B cell (primary cell): ENCODE data around the gene ZNF483. TPM values are rescaled to one million over a fixed set of nuclear protein-coding genes. Genes with fewer than 3 reads are reported as not detected.

Source experiments
- ATAC-seq: fragments of 200-7000 bp; cut with Tn5 transposase; one replicate; pipeline ENCODE4 v1.10.0; 2021; ENCODE audit warnings: low read depth, mild to moderate bottlenecking, moderate number of reproducible peaks, moderate library complexity
- CTCF ChIA-PET: fragments of 350-600 bp; sonication (Branson Sonifier 250); formaldehyde crosslinking; loops from one replicate; lab custom pipeline; 2021; ENCODE audit warnings: antibody characterized with exemption, inconsistent platforms; lab: Charles Lee
- POLR2A ChIA-PET: fragments of 350-600 bp; sonication (Branson Sonifier 250); formaldehyde crosslinking; loops from one replicate; lab custom pipeline; 2021; ENCODE audit warnings: antibody characterized with exemption; lab: Charles Lee
- DNase-seq: peaks from one replicate; pipeline ENCODE4 v3.0.0; 2013
- H2AFZ ChIP-seq: 2 replicates; pipeline ENCODE4 v1.6.1; 2012; ENCODE audit warnings: mild to moderate bottlenecking, low read depth, low read length; ENCODE audit not compliant: insufficient read depth, poor library complexity, severe bottlenecking
- H3K27ac ChIP-seq, 2 donors: 1 replicate in 1 of 2; 2 replicates in 1 of 2; pipeline ENCODE4 v1.5.1; 2012 to 2013; ENCODE audit warnings: low read length in 2 of 2, mild to moderate bottlenecking in 2 of 2, moderate library complexity in 1 of 2
- H3K27me3 ChIP-seq, 4 experiments: fragments of 200-600 bp in 1 of 4; sonication (generic) in 1 of 4; replicated peaks in 1 of 4; 1 replicate in 2 of 4; 2 replicates in 2 of 4; pipeline versions ENCODE4 v1.6.1 to v1.7.0; 2013 to 2016; ENCODE audit warnings: low read length in 3 of 4, mild to moderate bottlenecking in 2 of 4, mixed read lengths in 1 of 4, moderate library complexity in 1 of 4; ENCODE audit not compliant: insufficient read depth in 4 of 4, control insufficient read depth in 3 of 4; ENCODE audit errors: control extremely low read depth in 1 of 4
- H3K36me3 ChIP-seq, 2 experiments: replicated peaks in 1 of 2; 1 replicate in 1 of 2; 2 replicates in 1 of 2; pipeline versions ENCODE4 v1.6.1 to v1.7.1; 2013; ENCODE audit warnings: low read length in 1 of 2; ENCODE audit not compliant: insufficient read depth in 2 of 2, control insufficient read depth in 1 of 2; ENCODE audit errors: control extremely low read depth in 1 of 2, extremely low read depth in 1 of 2
- H3K4me1 ChIP-seq, 2 donors: fragments of 200-600 bp in 1 of 2; sonication (generic) in 1 of 2; 1 replicate in 1 of 2; 2 replicates in 1 of 2; pipeline versions ENCODE4 v1.5.1 to v1.6.1; 2013 to 2017; ENCODE audit warnings: low read length in 2 of 2; ENCODE audit not compliant: control insufficient read depth in 2 of 2, insufficient read depth in 2 of 2
- H3K4me2 ChIP-seq: replicated peaks from 2 replicates; pipeline ENCODE3; 2012; ENCODE audit warnings: mild to moderate bottlenecking, low read depth, low read length; ENCODE audit not compliant: poor library complexity, severe bottlenecking
- H3K4me3 ChIP-seq, 5 experiments: fragments of 200-600 bp in 1 of 5; sonication (generic) in 1 of 5; 1 replicate in 3 of 5; 2 replicates in 2 of 5; pipeline versions ENCODE4 v1.5.1 to v1.7.0; 2011 to 2016; ENCODE audit warnings: low read length in 4 of 5, mild to moderate bottlenecking in 4 of 5, low read depth in 2 of 5, control low read depth in 1 of 5, moderate library complexity in 1 of 5; ENCODE audit not compliant: insufficient read depth in 1 of 5; ENCODE audit errors: control extremely low read depth in 1 of 5, extremely low read depth in 1 of 5
- H3K79me2 ChIP-seq: fragments of 200-600 bp; sonication (generic); one replicate; pipeline ENCODE4 v1.6.0; 2016; ENCODE audit warnings: low read length; ENCODE audit not compliant: control insufficient read depth, insufficient read depth
- H3K9ac ChIP-seq: fragments of 200-600 bp; sonication (generic); 2 replicates; pipeline ENCODE4 v1.6.1; 2017; ENCODE audit warnings: mild to moderate bottlenecking, low read length, moderate library complexity
- H3K9me3 ChIP-seq, 3 donors: one replicate each; pipeline versions ENCODE4 v1.6.1 to v1.7.1; 2013; ENCODE audit warnings: low read length in 2 of 3; ENCODE audit not compliant: control insufficient read depth in 2 of 3, insufficient read depth in 1 of 3; ENCODE audit errors: control extremely low read depth in 1 of 3
- H4K20me1 ChIP-seq: 2 replicates; pipeline ENCODE4 v1.6.0; 2012; ENCODE audit warnings: mild to moderate bottlenecking, low read length; ENCODE audit not compliant: insufficient read depth, control insufficient read depth, poor library complexity, severe bottlenecking
- H3K27ac Mint-ChIP-seq: one replicate; pipeline ENCODE4 v1.8.0; 2021; ENCODE audit warnings: mixed read lengths
- H3K27me3 Mint-ChIP-seq: one replicate; pipeline ENCODE4 v1.8.0; 2021; ENCODE audit warnings: mixed read lengths
- H3K4me1 Mint-ChIP-seq: one replicate; pipeline ENCODE4 v1.8.0; 2021; ENCODE audit warnings: mixed read lengths
- H3K4me3 Mint-ChIP-seq: one replicate; pipeline ENCODE4 v1.8.0; 2021; ENCODE audit warnings: mixed read lengths
- H3K9me3 Mint-ChIP-seq: one replicate; pipeline ENCODE4 v1.8.0; 2022; ENCODE audit warnings: mixed read lengths; ENCODE audit not compliant: insufficient read depth
- EZH2 ChIP-seq: IDR thresholded peaks from 2 replicates; pipeline ENCODE4 v1.6.1; 2012; ENCODE audit warnings: borderline replicate concordance, low read depth, mild to moderate bottlenecking, moderate library complexity, low read length; ENCODE audit not compliant: insufficient read depth, poor library complexity, severe bottlenecking
- WGBS: methylation state at CpG from one replicate; pipeline ENCODE4 v1.1.5; 2013; ENCODE audit warnings: missing lambda C conversion rate; ENCODE audit not compliant: insufficient coverage; 5-methylcytosine and 5-hydroxymethylcytosine counted together
- intact Hi-C: fragments of 100-400 bp; cut with micrococcal nuclease; formaldehyde crosslinking; loops from one replicate; pipeline ENCODE4 v1.10.0; 2022
- polyA plus RNA-seq: library from polyadenylated mRNA; depleted of rRNA; stranded (reverse); fragments of >200 nt; gene quantifications from 2 replicates; pipeline ENCODE4 v1.2.3, GENCODE V29; 2012
- total RNA-seq, 2 donors: library from RNA; stranded (reverse); fragments of 120-200 nt in 1 of 2; gene quantifications; 1 replicate in 1 of 2; 2 replicates in 1 of 2; pipeline versions ENCODE4 v1.2.3 to v1.2.4, GENCODE V29; 2013 to 2022
- TF ChIP-seq, protein P1 (sequence below): fragments of 200-600 bp; IDR thresholded peaks from one replicate; pipeline ENCODE4 v1.8.0; 2022; ENCODE audit warnings: antibody characterized with exemption, mild to moderate bottlenecking

ZNF483 gene
- total and polyA plus RNA-seq, 2 donors (not counting 1 experiment from before 2014, with no cell fraction given), result 0.43 to 3.0 TPM

DNA sequence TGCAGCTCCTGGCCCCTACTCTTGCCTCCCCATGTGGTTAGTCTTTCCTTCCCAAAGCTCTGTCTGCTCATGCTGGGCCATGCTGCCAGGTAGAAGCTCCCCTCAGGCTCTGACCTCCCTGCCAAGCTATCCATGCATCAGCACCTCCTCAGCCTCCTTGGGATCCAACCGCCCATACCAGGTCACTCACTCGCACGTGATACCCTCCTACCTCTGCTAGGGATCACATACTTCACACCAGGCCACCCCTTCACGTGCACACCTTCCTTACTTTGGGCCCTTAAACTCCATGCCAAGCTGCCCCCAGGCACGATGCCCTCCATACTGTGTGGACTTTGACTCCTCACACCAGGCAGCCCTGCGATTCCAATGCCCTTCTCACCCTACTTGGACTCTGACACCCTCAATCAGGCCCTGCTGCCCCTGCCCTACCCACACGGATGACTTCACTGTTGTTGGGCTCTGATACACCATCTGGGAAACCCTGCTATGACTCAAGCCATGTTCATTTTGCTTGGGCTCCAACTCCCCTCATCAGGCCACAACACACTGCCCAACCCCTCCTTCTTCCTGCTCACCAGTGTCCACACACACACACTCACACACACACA is 34.1 kb downstream of the ZNF483 start:
- ATAC-seq, result no peak
- WGBS, result 91% methylated on average over 7 of the region's 7 CpGs
- Histone ChIP-seq H3K9me3 (peaks cover 0 to 46% (median 18%) of the 10 kb centered on the region in 3 donors), H3K9ac (no peak overlapping the region), H3K27me3 (peaks cover 0 to 4% (median 0%) of the 10 kb centered on the region in 4 experiments), H3K36me3 (no peaks in the 10 kb centered on the region), H3K4me3 (no peak overlapping the region), H2AFZ (no peak overlapping the region), H4K20me1 (no peaks in the 10 kb centered on the region), H3K27ac (no peak overlapping the region), H3K79me2 (no peaks in the 10 kb centered on the region), H3K4me1 (no peaks in the 10 kb centered on the region), H3K4me2 (no peak overlapping the region)
- no peak overlapping the region for H3K27ac Mint-ChIP-seq
- no peak overlapping the region for H3K4me3 Mint-ChIP-seq
- H3K4me1 Mint-ChIP-seq, result no peaks in the 10 kb centered on the region
- ChIA-PET POLR2A (no interaction called here), CTCF (no interaction called here)
- intact Hi-C loops, result no loop called here
- no peak for DNase-seq
- peaks cover 4% of the 10 kb centered on the region for H3K27me3 Mint-ChIP-seq
- peaks cover 14% of the 10 kb centered on the region for H3K9me3 Mint-ChIP-seq
- TF ChIP-seq, protein P1, sequence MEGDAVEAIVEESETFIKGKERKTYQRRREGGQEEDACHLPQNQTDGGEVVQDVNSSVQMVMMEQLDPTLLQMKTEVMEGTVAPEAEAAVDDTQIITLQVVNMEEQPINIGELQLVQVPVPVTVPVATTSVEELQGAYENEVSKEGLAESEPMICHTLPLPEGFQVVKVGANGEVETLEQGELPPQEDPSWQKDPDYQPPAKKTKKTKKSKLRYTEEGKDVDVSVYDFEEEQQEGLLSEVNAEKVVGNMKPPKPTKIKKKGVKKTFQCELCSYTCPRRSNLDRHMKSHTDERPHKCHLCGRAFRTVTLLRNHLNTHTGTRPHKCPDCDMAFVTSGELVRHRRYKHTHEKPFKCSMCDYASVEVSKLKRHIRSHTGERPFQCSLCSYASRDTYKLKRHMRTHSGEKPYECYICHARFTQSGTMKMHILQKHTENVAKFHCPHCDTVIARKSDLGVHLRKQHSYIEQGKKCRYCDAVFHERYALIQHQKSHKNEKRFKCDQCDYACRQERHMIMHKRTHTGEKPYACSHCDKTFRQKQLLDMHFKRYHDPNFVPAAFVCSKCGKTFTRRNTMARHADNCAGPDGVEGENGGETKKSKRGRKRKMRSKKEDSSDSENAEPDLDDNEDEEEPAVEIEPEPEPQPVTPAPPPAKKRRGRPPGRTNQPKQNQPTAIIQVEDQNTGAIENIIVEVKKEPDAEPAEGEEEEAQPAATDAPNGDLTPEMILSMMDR, result no peak

DNA sequence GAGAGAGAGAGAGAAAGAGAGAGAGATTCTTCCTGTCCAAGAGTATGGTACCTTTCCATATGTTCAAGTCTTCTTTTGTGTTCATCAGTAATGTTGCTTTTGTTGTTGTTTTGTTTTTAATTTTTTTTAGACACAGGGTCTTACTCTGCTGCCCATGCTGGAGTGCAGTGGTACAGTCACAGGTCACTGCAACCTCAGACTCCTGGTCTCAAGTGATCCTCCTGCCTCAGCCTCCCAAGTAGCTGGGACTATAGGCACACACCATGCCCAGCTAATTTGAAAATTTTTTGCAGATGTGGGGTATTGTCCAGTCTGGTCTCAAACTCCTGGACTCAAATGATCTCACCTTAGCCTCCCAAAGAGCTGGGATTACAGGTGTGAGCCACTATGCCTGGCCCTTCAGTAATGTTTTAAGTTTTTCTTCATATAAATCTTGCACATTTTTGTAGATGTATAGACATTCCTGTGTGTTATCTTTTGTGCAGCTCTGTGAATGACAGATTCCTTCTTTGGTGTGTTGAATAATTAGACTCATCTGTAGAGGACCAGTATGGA is 36.3 kb downstream of the ZNF483 start:
- Mint-ChIP-seq H3K4me3 (no peak overlapping the region), H3K9me3 (peaks cover 2% of the 10 kb centered on the region), H3K27me3 (peaks cover 4% of the 10 kb centered on the region), H3K27ac (no peak overlapping the region), H3K4me1 (no peaks in the 10 kb centered on the region)
- ChIA-PET POLR2A (no interaction called here), CTCF (no interaction called here)
- H3K79me2 ChIP-seq, result no peaks in the 10 kb centered on the region
- no peaks in the 10 kb centered on the region for H4K20me1 ChIP-seq
- H3K4me1 ChIP-seq, result no peaks in the 10 kb centered on the region
- peaks cover 0 to 44% (median 2%) of the 10 kb centered on the region in 3 donors for H3K9me3 ChIP-seq
- H3K27me3 ChIP-seq, result no peaks in the 10 kb centered on the region
- no peak overlapping the region for H3K27ac ChIP-seq
- intact Hi-C loops, result no loop called here
- H3K4me3 ChIP-seq, result no peak overlapping the region
- DNase-seq (no peak), ATAC-seq (no peak)
- TF ChIP-seq, protein P1, result no peak
- no peak for TF ChIP-seq EZH2
- H2AFZ ChIP-seq, result no peak overlapping the region
- H3K9ac ChIP-seq, result no peak overlapping the region
- no peaks in the 10 kb centered on the region for H3K36me3 ChIP-seq
- H3K4me2 ChIP-seq, result no peak overlapping the region
